OCI-LY1 (cell line): ENCODE measurements around the gene LYVE1.

Experiments
- H2AFZ ChIP-seq: fragments of 200-600 bp; sonication (generic), shearing (Covaris generic); 2 replicates; pipeline ENCODE4 v1.6.0; 2014; ENCODE audit warnings: antibody characterized with exemption, mild to moderate bottlenecking, low read length
- H3F3A ChIP-seq: fragments of 200-600 bp; sonication (generic), shearing (Covaris generic); 2 replicates; pipeline ENCODE4 v1.6.0; 2014; ENCODE audit warnings: mild to moderate bottlenecking, antibody characterized with exemption, low read length, moderate library complexity; ENCODE audit not compliant: insufficient read depth
- H3K27ac ChIP-seq: fragments of 200-600 bp; sonication (generic); 2 replicates; pipeline ENCODE4 v1.5.1; 2014; ENCODE audit warnings: low read length, mixed run types, mild to moderate bottlenecking, low read depth; ENCODE audit not compliant: poor library complexity, severe bottlenecking
- H3K27me3 ChIP-seq: fragments of 200-600 bp; sonication (generic); 2 replicates; pipeline ENCODE4 v1.6.0; 2014; ENCODE audit warnings: antibody characterized with exemption, mild to moderate bottlenecking, low read length, moderate library complexity; ENCODE audit not compliant: insufficient read depth
- H3K36me3 ChIP-seq: fragments of 200-600 bp; sonication (generic); 2 replicates; pipeline ENCODE4 v1.6.1; 2014; ENCODE audit warnings: mild to moderate bottlenecking, antibody characterized with exemption, low read length, moderate library complexity, mixed read lengths; ENCODE audit not compliant: insufficient read depth
- H3K4me1 ChIP-seq: fragments of 200-600 bp; sonication (generic); 2 replicates; pipeline ENCODE4 v1.5.1; 2014; ENCODE audit warnings: mild to moderate bottlenecking, low read length, moderate library complexity; ENCODE audit not compliant: insufficient read depth, severe bottlenecking
- H3K4me2 ChIP-seq: fragments of 200-600 bp; sonication (generic), shearing (Covaris generic); 2 replicates; pipeline ENCODE4 v1.6.1; 2014; ENCODE audit warnings: low read length
- H3K4me3 ChIP-seq: fragments of 200-600 bp; sonication (generic); 2 replicates; pipeline ENCODE4 v1.5.1; 2014; ENCODE audit warnings: low read length, low read depth, mild to moderate bottlenecking, mixed read lengths; ENCODE audit not compliant: poor library complexity, severe bottlenecking
- H3K79me2 ChIP-seq: fragments of 200-600 bp; shearing (Covaris generic); 2 replicates; pipeline ENCODE4 v1.6.1; 2016; ENCODE audit warnings: mixed run types, low read length, mixed read lengths; ENCODE audit not compliant: insufficient read depth
- H3K9ac ChIP-seq: fragments of 200-600 bp; sonication (generic), shearing (Covaris generic); 2 replicates; pipeline ENCODE4 v1.6.1; 2014; ENCODE audit warnings: mild to moderate bottlenecking, low read length, mixed read lengths
- H3K9me2 ChIP-seq: fragments of 200-600 bp; sonication (generic), shearing (Covaris generic); 2 replicates; pipeline ENCODE4 v1.6.1; 2014; ENCODE audit warnings: low read depth, mild to moderate bottlenecking, low read length, mixed read lengths
- H3K9me3 ChIP-seq: fragments of 200-600 bp; shearing (Covaris generic); 2 replicates; pipeline ENCODE4 v1.6.1; 2014; ENCODE audit warnings: low read length, mixed read lengths
- H4K20me1 ChIP-seq: fragments of 200-600 bp; sonication (generic), shearing (Covaris generic); 2 replicates; pipeline ENCODE4 v1.6.0; 2016; ENCODE audit warnings: mild to moderate bottlenecking, low read length; ENCODE audit not compliant: insufficient read depth
- EZH2 ChIP-seq: fragments of 200-600 bp; sonication (generic), shearing (Covaris generic); IDR thresholded peaks from 2 replicates; pipeline ENCODE4 v1.8.0; 2017; ENCODE audit warnings: borderline replicate concordance, mixed run types, mild to moderate bottlenecking, antibody characterized with exemption, low read length, moderate library complexity, mixed read lengths
- TF ChIP-seq, protein P1 (sequence below): fragments of 200-600 bp; sonication (generic), shearing (Covaris generic); IDR thresholded peaks from 2 replicates; pipeline ENCODE4 v1.5.1; 2017; ENCODE audit warnings: mild to moderate bottlenecking, antibody characterized with exemption, low read length, moderate library complexity, mixed read lengths

LYVE1 gene

DNA sequence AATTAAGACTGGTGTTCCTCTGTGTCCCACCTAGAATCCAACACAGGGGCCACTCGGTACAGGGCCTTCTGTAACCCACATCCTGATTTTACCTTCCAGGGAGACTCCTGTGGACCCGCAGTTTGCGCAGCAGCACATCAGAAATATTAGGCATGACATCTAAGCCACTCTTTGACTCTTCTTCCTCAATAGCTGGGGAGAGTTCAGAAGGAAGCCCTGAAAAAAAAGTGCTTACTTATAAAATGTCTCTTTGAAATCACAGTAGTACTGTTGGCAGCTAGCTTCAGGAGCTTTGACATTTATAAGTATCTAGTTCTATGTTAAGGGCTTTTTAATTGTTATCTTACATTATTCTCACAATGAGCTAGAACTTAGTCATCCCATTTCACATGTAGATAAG, 41.2 kb upstream of the LYVE1 start:
- Histone ChIP-seq H3K36me3 (no peaks in the 10 kb centered on the region), H3K27me3 (no peaks in the 10 kb centered on the region), H3K27ac (peak overlapping the region; percentile 61), H3K4me1 (peaks cover 69% of the 10 kb centered on the region), H3F3A (no peaks in the 10 kb centered on the region), H3K4me2 (no peak overlapping the region), H3K9me2 (no peaks in the 10 kb centered on the region), H4K20me1 (no peaks in the 10 kb centered on the region), H3K9ac (no peak overlapping the region), H2AFZ (no peak overlapping the region), H3K79me2 (no peaks in the 10 kb centered on the region), H3K4me3 (no peak overlapping the region), H3K9me3 (no peaks in the 10 kb centered on the region)
- no peak for TF ChIP-seq EZH2
- TF ChIP-seq, protein P1, sequence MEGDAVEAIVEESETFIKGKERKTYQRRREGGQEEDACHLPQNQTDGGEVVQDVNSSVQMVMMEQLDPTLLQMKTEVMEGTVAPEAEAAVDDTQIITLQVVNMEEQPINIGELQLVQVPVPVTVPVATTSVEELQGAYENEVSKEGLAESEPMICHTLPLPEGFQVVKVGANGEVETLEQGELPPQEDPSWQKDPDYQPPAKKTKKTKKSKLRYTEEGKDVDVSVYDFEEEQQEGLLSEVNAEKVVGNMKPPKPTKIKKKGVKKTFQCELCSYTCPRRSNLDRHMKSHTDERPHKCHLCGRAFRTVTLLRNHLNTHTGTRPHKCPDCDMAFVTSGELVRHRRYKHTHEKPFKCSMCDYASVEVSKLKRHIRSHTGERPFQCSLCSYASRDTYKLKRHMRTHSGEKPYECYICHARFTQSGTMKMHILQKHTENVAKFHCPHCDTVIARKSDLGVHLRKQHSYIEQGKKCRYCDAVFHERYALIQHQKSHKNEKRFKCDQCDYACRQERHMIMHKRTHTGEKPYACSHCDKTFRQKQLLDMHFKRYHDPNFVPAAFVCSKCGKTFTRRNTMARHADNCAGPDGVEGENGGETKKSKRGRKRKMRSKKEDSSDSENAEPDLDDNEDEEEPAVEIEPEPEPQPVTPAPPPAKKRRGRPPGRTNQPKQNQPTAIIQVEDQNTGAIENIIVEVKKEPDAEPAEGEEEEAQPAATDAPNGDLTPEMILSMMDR: no peak

DNA sequence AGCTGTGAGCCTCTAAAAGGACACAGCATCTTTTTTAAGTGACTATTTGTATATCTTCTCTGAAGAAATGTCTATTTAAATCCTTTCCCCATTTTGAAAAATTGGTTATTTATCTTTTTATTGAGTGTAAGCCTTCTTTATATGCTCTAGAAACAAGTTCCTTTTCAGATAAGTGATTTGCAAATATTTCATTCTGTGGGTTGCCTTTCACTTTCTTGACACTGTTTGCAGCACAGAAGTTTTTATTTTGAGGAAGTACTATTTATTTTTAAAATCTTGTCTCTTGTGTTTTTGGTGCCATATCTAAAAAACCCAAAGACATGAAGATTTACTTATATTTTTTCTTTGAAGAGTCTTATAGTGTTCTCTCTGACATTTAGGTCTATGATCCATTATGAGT, 40.1 kb upstream of the LYVE1 start:
- Histone ChIP-seq H3K9me3 (no peaks in the 10 kb centered on the region), H3K27ac (peak overlapping the region; percentile 61), H3K9me2 (no peaks in the 10 kb centered on the region), H3F3A (no peaks in the 10 kb centered on the region), H3K79me2 (no peaks in the 10 kb centered on the region), H3K4me3 (no peak overlapping the region), H3K4me1 (peaks cover 73% of the 10 kb centered on the region), H3K27me3 (no peaks in the 10 kb centered on the region), H3K4me2 (no peak overlapping the region), H3K36me3 (no peaks in the 10 kb centered on the region), H2AFZ (no peak overlapping the region), H4K20me1 (no peaks in the 10 kb centered on the region), H3K9ac (no peak overlapping the region)
- TF ChIP-seq, protein P1: no peak
- TF ChIP-seq EZH2: no peak

DNA sequence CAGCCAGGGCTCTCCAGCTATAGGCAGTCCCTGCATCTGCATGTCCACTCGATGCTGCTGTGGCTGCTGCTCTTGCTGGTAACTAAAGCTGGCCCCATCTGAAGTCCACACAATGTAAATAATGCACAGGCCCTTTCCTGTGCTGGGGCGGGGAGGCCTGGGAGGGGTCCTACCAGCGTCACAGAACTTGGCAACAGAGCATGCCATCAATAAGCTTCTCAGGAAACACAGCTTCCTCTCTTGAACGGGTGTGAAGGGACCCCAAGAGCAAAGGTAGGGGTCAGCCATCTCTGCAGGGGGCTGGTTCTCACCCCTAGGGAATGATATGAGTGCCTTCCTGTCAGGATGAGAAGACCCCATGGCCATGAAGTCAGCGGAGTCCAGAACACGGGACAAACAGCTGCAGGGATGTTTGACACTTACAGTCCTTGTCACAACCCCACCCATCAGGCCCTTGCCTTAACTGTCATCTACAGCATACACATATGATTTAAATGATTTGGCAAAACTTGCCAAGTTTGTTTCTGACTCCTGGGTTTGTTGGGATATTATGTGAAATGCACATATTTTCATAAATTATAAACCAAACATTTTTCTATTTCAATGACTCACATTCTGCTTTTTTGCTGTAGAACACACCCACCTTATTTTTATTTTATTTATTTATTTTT, 39.1 kb upstream of the LYVE1 start:
- Histone ChIP-seq H3K4me3 (peak overlapping the region; percentile 13), H3K27me3 (no peaks in the 10 kb centered on the region), H3K4me2 (peak overlapping the region; percentile 40; the same call in 1 of the 2 replicates), H4K20me1 (no peaks in the 10 kb centered on the region), H3K4me1 (peaks cover 66% of the 10 kb centered on the region), H3K9me3 (no peaks in the 10 kb centered on the region), H3K36me3 (no peaks in the 10 kb centered on the region), H3F3A (no peaks in the 10 kb centered on the region), H3K79me2 (no peaks in the 10 kb centered on the region), H3K27ac (peak overlapping the region; percentile 61), H3K9ac (no peak overlapping the region; the same call in 1 of the 2 replicates), H2AFZ (no peak overlapping the region), H3K9me2 (no peaks in the 10 kb centered on the region)
- TF ChIP-seq EZH2: no peak
- TF ChIP-seq, protein P1: no peak
